CD4-positive, alpha-beta T cell treated with Interleukin-10 for 1 hour (primary cell): ENCODE data around the gene PIAS4.

ENCODE experiments used
- DNase-seq: peaks from one replicate; pipeline ENCODE4 v3.0.0-alpha.2; 2020

PIAS4 gene

GRCh38 chr19:4060621-4061177, 53.2 kb downstream of the PIAS4 start:
- no peak for DNase-seq

GRCh38 chr19:4061178-4061682, 53.7 kb downstream of the PIAS4 start:
- peak; percentile 56 for DNase-seq

- no peak for DNase-seq
Measured at GRCh38 chr19:4061683-4062418, 54.3 kb downstream of the PIAS4 start.

- DNase-seq = no peak
Measured at GRCh38 chr19:4062419-4063368, 55.2 kb downstream of the PIAS4 start.

- no peak for DNase-seq
Measured at GRCh38 chr19:4063369-4064148, 56.0 kb downstream of the PIAS4 start.

- DNase-seq = no peak
Measured at GRCh38 chr19:4064149-4064495, 56.6 kb downstream of the PIAS4 start.

GRCh38 chr19:4064496-4065260, 57.1 kb downstream of the PIAS4 start:
- peak; percentile 60 for DNase-seq

GRCh38 chr19:4065430-4066175, 58.1 kb downstream of the PIAS4 start:
- peak; percentile 97 for DNase-seq

- DNase-seq = no peak
Measured at GRCh38 chr19:4066176-4066606, 58.7 kb downstream of the PIAS4 start.

- DNase-seq = peak; percentile 84
Measured at GRCh38 chr19:4066682-4067395, 59.3 kb downstream of the PIAS4 start, which contains the start of gene ZBTB7A. ZBTB7A (minus strand) TSS chr19:4066899; CDS start chr19:4055232, 11,667 bp downstream.

- DNase-seq = no peak
Measured at GRCh38 chr19:4067396-4068046, 60.0 kb downstream of the PIAS4 start.

GRCh38 chr19:4068047-4068966, 60.8 kb downstream of the PIAS4 start:
- DNase-seq = no peak

GRCh38 chr19:4069331-4069959, 61.9 kb downstream of the PIAS4 start:
- peak; percentile 74 for DNase-seq

- DNase-seq = no peak
Measured at GRCh38 chr19:4071610-4072009, 64.1 kb downstream of the PIAS4 start.

- DNase-seq = no peak
Measured at GRCh38 chr19:4075373-4075772, 67.8 kb downstream of the PIAS4 start.

- no peak for DNase-seq
Measured at GRCh38 chr19:4077007-4077374, 69.5 kb downstream of the PIAS4 start.

GRCh38 chr19:4077800-4078684, 70.5 kb downstream of the PIAS4 start:
- DNase-seq = peak; percentile 52
